Ishikawa (cell line): ENCODE results near the gene HEPACAM.

Experiments used
- EGR1 ChIP-seq: IDR thresholded peaks from 2 replicates; pipeline ENCODE4 v1.6.1; 2012
- EP300 ChIP-seq: IDR thresholded peaks from 2 replicates; pipeline ENCODE4 v1.6.1; 2012; ENCODE audit warnings: borderline replicate concordance
- RAD21 ChIP-seq: IDR thresholded peaks from 2 replicates; pipeline ENCODE4 v1.6.1; 2012; ENCODE audit warnings: low read depth
- TCF12 ChIP-seq: IDR thresholded peaks from 2 replicates; pipeline ENCODE4 v1.6.1; 2012; ENCODE audit warnings: low read depth
- YY1 ChIP-seq: IDR thresholded peaks from 2 replicates; pipeline ENCODE4 v1.6.1; 2012; ENCODE audit warnings: low read depth
- ZBTB7A ChIP-seq: IDR thresholded peaks from 2 replicates; pipeline ENCODE4 v1.6.1; 2012; ENCODE audit warnings: low read depth
- TF ChIP-seq, protein P1 (sequence below): IDR thresholded peaks from 2 replicates; pipeline ENCODE4 v1.6.1; 2012; ENCODE audit warnings: low read depth, mild to moderate bottlenecking
- TF ChIP-seq, protein P2 (sequence below): IDR thresholded peaks from 2 replicates; pipeline ENCODE4 v1.6.1; 2012

DNA sequence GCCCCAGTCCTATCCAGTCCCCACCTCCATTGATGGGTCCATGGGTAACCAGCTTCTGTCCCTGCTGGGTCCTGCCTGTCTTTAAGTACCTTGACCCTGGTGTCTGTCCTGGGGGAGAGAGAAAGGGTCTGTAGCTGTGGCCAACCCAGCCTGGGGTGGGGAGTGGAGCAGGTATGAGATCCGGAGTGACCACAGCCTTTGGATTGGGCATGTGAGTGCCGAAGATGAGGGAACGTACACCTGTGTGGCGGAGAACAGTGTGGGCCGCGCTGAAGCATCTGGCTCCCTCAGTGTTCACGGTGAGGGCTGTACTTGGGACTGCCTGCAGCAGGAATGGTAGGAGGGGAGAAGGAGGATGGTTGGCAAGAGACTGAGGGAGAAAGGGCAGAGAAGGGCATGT lies 65.4 kb downstream of the HEPACAM start:
- TF ChIP-seq RAD21 (no peak), EP300 (no peak), EGR1 (no peak), YY1 (no peak), ZBTB7A (no peak), TCF12 (no peak)
- TF ChIP-seq, protein P1, sequence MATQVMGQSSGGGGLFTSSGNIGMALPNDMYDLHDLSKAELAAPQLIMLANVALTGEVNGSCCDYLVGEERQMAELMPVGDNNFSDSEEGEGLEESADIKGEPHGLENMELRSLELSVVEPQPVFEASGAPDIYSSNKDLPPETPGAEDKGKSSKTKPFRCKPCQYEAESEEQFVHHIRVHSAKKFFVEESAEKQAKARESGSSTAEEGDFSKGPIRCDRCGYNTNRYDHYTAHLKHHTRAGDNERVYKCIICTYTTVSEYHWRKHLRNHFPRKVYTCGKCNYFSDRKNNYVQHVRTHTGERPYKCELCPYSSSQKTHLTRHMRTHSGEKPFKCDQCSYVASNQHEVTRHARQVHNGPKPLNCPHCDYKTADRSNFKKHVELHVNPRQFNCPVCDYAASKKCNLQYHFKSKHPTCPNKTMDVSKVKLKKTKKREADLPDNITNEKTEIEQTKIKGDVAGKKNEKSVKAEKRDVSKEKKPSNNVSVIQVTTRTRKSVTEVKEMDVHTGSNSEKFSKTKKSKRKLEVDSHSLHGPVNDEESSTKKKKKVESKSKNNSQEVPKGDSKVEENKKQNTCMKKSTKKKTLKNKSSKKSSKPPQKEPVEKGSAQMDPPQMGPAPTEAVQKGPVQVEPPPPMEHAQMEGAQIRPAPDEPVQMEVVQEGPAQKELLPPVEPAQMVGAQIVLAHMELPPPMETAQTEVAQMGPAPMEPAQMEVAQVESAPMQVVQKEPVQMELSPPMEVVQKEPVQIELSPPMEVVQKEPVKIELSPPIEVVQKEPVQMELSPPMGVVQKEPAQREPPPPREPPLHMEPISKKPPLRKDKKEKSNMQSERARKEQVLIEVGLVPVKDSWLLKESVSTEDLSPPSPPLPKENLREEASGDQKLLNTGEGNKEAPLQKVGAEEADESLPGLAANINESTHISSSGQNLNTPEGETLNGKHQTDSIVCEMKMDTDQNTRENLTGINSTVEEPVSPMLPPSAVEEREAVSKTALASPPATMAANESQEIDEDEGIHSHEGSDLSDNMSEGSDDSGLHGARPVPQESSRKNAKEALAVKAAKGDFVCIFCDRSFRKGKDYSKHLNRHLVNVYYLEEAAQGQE, result no peak
- TF ChIP-seq, protein P2, sequence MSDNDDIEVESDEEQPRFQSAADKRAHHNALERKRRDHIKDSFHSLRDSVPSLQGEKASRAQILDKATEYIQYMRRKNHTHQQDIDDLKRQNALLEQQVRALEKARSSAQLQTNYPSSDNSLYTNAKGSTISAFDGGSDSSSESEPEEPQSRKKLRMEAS, result no peak
